ENCODE results near the gene HNRNPH1.
"Not testable (repeated sequence)": the region's sequence is repeated elsewhere in the genome, so short reads cannot be mapped to it uniquely, and the experiment has no call there.

The HNRNPH1 gene, protein sequence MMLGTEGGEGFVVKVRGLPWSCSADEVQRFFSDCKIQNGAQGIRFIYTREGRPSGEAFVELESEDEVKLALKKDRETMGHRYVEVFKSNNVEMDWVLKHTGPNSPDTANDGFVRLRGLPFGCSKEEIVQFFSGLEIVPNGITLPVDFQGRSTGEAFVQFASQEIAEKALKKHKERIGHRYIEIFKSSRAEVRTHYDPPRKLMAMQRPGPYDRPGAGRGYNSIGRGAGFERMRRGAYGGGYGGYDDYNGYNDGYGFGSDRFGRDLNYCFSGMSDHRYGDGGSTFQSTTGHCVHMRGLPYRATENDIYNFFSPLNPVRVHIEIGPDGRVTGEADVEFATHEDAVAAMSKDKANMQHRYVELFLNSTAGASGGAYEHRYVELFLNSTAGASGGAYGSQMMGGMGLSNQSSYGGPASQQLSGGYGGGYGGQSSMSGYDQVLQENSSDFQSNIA

DNA sequence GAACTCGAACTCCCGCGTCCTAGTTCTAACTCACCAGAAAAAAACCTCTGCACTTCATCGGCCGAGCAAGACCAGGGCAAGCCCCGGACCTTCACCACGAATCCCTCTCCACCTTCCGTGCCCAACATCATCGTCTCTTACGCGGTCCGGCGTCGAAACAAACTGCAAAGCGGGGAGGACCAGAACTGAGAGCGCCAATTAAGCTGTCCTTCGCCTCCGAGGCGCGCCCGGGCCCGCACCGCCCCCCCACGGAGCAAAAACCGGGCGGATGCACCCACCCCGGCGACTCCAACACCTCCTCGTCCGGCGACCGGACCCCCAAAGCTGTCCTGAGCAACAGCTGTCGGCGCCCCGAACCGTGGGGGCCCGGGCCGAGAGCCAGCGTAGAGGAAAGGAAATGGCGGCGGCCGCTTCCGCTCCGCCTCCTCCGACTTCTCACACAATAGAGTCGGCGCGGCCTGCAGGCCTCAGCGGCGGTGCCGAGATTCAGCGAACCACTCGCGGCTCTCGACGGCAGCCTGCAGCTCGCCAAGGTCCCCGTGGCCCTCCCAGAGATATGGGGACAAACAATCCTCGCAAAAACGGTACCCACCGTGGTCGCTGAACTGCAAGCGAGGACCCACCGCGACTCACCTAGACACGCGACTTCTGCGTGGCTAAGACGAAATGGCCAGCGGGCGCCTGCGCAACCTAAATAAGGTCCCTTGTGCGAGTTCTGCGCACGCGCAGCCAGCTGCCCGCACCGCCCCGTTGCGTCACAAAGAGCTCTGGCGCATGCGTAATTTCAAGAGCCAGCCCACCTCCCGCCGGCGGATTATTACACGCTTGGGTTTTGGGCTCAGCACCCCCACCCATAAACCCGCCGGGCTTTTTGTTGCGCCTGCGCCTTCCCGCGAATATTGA, at the start of gene HNRNPH1:
Gene HNRNPH1 (minus strand): TSS at position 669 of the 903 bp plus-strand sequence. CDS start 538 bp downstream, at position 131.
- H3K4me3 ChIP-seq (ENCODE audit: low read depth, low read length): peak within 1 kb of the TSS; percentile 100
- TF ChIP-seq, protein P1, sequence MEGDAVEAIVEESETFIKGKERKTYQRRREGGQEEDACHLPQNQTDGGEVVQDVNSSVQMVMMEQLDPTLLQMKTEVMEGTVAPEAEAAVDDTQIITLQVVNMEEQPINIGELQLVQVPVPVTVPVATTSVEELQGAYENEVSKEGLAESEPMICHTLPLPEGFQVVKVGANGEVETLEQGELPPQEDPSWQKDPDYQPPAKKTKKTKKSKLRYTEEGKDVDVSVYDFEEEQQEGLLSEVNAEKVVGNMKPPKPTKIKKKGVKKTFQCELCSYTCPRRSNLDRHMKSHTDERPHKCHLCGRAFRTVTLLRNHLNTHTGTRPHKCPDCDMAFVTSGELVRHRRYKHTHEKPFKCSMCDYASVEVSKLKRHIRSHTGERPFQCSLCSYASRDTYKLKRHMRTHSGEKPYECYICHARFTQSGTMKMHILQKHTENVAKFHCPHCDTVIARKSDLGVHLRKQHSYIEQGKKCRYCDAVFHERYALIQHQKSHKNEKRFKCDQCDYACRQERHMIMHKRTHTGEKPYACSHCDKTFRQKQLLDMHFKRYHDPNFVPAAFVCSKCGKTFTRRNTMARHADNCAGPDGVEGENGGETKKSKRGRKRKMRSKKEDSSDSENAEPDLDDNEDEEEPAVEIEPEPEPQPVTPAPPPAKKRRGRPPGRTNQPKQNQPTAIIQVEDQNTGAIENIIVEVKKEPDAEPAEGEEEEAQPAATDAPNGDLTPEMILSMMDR (IDR thresholded peaks at IDR 0.05; ENCODE audit: insufficient read depth, low read length, missing control alignments): no peak
- peak; percentile 87 for DNase-seq (ENCODE audit: low read depth, low spot score)
- ChIA-PET CTCF (interaction anchor here (0.9 to 5.2 kb wide), 10 partner anchors 10 to 109 kb away, joined by 3 to 54 read pairs (median 3); partner anchors contain the start of gene CBY3), POLR2A (interaction anchor here (0.6 to 2.4 kb wide), 30 partner anchors 8 to 874 kb away, joined by 3 to 37 read pairs (median 4); partner anchors contain the start of genes CBY3, MAML1, MAPK9 and RUFY1)

DNA sequence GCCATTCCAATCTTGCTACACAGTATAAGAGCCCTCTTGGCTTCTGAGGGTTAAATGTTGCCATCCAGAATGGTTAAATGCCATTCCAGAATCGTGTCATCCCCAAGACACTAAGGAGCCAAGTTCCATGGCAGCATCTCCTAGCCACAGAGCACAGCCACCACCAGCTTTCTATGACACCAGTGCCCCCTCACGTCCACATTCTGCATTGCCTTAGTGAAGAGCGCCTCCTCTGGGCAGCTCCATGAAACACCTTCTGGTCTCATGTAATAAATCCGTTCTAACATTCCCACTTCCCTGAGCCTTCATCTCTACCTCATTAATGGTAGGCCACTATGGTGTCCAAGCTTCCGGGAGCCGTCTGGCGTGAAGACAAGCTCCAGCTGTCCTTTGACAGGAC, 44.9 kb upstream of the HNRNPH1 start:
- ChIA-PET CTCF (interaction anchor here (0.9 to 3.1 kb wide), 4 partner anchors 8 to 60 kb away, joined by 3 to 17 read pairs (median 4); partner anchors contain the start of gene CBY3), POLR2A (interaction anchor here (1.4 kb wide), 1 partner anchor 45 kb away, joined by 5 read pairs; the partner anchor contains the start of gene HNRNPH1)
- TF ChIP-seq, protein P1 (IDR thresholded peaks at IDR 0.05; ENCODE audit: insufficient read depth, low read length, missing control alignments): peak; percentile 78
- no peak overlapping the region for H3K4me3 ChIP-seq (ENCODE audit: low read depth, low read length)
- no peak for DNase-seq (ENCODE audit: low read depth, low spot score)

DNA sequence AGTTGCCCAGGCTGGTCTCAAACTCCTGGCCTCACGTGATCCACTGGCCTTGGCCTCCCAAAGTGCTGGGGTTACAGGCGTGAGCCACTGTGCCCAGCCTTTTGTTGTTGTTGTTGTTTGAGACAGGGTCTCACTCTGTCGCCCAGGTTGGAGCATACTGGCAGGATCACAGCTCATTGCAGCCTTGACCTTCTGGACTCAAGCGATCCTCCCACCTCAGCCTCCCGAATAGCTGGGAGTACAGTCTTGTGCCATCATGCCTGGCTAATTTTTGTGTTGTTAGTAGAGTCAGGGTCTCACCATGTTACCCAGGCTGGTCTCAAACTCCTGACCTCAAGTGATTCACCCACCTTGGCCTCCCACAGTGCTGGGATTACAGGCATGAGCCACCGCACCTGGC, 38.2 kb upstream of the HNRNPH1 start:
- POLR2A ChIA-PET; DNase-seq (ENCODE audit: low read depth, low spot score); H3K4me3 ChIP-seq (ENCODE audit: low read depth, low read length): not testable (repeated sequence)
- CTCF ChIA-PET: interaction anchor here (3.1 kb wide), 1 partner anchor 23 kb away, joined by 13 read pairs; no protein-coding TSS in a partner anchor

DNA sequence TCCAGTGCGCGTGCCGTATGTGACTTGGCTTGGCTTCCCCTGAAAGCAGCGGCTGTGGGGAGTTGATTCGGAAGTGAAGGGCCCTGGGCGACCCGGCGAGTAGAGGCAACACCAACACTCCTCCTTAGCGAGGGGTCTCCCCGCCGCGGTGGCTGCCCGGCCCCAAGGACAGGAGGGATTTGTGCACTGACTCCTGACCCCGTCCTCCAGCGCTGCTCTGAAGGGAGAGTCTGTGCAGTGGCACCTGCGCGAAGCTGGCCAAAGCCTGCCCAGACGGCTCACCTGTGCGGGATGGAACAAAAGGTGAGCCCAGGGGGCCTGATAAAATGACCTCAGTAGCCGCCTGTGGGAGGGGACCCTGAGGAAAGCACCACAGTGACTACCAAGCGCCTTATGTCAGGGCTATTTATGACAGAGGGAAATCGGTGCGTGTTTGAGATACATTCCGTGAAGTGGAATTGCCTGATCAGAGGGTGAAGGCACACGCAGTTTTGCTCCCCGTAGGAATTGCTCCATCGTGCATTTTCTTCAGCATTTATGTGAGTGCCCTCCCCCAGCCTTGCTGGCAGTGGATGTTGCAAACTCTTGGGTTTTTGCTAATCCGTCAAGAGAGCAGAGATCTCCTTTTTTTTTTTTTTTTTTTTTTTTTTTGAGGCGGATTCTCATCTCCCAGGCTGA, 34.8 kb upstream of the HNRNPH1 start:
- POLR2A ChIA-PET; DNase-seq (ENCODE audit: low read depth, low spot score): not testable (repeated sequence)
- CTCF ChIA-PET: interaction anchor here (0.6 kb wide), 1 partner anchor 20 kb away, joined by 3 read pairs; no protein-coding TSS in a partner anchor

DNA sequence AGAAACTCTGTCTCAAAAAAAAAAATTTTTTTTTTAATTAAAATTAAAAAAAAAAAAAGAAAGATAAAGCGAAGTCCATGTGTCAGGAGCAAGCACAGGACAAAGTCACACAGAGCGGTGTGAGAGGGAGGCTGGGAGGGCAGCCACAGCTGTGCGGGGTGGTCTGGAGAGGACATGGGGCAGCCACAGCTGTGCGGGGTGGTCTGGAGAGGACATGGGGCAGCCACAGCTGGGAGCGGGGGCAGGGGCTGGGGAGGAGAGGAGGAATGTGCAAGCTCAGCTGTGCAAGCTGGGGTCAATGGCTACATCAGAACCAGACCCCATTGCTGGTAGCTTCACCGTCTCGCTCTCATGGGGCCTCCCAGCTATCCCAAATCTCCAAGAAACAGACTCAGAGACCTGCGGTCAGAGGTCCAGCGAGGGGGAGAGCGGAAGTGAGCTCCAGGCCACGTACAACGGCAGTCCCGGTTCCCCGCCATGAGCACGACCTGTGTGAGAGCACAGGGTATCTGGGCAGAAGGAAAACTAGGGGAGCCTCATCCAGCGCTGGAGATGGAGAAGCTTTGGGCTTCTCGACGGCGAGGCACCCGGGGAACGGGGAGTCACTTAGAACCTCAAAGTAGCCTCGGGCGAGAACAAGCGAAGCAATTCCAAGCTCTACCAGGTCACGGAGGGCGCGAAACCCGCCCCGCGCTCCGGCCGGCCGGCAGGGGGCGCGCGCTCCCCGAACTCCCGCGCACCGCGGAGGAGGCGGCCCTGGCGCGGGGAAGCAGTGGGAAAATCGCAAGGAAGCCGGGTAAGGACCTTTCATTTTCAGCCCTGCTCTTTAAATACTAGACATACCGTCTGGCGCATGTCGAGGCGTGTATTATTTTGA, 34.1 kb upstream of the HNRNPH1 start:
- H3K4me3 ChIP-seq (ENCODE audit: low read depth, low read length); CTCF ChIA-PET; POLR2A ChIA-PET; DNase-seq (ENCODE audit: low read depth, low spot score): not testable (repeated sequence)

More for the DNA sequence above, 34.8 kb upstream of the HNRNPH1 start:
- peak overlapping the region; percentile 62 for H3K4me3 ChIP-seq (ENCODE audit: low read depth, low read length)

DNA sequence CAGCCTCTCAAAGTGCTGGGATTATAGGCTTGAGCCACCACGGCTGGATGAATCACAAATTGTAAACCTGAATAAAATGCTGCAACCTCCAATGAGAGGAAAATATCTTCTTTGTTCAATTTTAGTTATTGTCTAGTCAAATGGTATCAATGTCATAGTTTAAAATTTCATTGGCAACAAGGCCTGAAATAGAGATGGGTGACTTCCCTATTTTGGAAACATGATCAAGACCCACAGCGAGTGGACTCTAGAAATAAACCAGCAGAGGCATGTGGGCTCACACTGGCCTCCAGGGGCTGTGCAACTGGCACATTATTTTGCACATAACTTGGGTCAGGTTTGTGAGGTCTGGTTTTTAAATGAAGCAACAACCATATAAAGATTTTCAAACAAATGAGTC, 29.7 kb upstream of the HNRNPH1 start:
- POLR2A ChIA-PET; H3K4me3 ChIP-seq (ENCODE audit: low read depth, low read length); CTCF ChIA-PET; DNase-seq (ENCODE audit: low read depth, low spot score): not testable (repeated sequence)

DNA sequence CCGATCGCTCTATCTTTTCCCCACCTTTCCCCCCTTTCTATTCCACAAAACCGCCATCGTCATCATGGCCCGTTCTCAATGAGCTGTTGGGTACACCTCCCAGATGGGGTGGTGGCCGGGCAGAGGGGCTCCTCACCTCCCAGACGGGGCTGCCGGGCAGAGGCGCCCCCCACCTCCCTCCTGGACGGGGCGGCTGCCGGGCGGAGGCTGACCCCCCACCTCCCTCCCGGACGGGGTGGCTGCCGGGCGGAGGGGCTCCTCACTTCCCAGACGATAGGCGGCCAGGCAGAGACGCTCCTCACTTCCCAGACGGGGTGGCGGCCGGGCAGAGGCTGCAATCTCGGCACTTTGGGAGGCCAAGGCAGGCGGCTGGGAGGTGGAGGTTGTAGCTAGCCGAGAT, 26.8 kb upstream of the HNRNPH1 start:
- POLR2A ChIA-PET; CTCF ChIA-PET; DNase-seq (ENCODE audit: low read depth, low spot score); H3K4me3 ChIP-seq (ENCODE audit: low read depth, low read length): not testable (repeated sequence)

DNA sequence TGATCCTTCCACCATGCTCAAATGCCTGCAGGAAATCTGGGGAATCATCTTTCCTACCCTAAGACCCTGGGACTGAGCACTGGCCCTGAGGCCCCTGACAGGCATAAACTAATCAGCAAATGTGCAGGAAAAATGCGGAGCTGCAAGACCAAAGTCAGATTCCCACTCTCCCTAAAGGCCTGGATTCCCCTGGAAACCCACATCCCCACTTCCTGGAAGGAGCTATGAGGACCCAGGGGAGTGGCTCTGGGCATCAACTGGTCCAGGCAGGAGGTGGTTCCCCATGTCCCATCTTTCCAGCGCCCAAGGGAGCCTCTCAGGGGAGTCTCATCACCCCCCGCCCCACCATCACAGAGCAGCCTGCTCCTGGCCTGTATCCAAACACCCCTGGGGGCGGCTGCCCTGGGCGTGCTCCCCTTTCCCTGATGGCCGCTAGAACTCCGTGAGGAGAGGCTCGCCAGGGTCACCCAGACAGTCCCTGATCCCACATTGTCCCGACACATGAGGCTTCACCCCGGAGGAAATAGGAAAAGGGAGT, 25.8 kb upstream of the HNRNPH1 start:
- DNase-seq (ENCODE audit: low read depth, low spot score); H3K4me3 ChIP-seq (ENCODE audit: low read depth, low read length); POLR2A ChIA-PET; CTCF ChIA-PET: not testable (repeated sequence)
